ENCODE results near the gene CDH15. TPM values are rescaled to one million over a fixed set of nuclear protein-coding genes. Genes with fewer than 3 reads are reported as not detected.

The CDH15 gene
- total RNA-seq, 1 experiment from 2014 or later, result not detected

DNA sequence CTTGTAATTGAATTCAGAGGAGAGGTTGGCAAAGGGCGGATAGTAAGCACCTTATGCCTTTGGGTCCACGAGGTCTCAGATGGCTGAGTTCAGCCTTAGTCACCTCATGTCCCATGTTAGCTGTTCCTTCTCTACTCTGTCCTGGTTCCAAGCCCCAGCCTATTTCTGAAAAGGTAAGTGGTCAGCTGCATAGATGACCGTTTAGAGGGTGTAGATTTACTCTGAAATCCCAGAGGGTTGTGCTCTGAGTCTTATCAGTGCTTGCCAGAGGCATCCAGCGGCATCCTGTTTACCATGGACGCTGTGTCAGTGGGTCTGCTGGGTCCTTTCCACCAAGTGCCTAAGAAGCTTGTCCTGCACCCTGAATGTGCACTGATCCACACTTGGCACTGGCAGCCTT, 47.8 kb downstream of the CDH15 start:
- no peak overlapping the region for H3K27ac Mint-ChIP-seq (ENCODE audit: unreplicated experiment)
- peak overlapping the region; percentile 22 for H3K4me3 Mint-ChIP-seq (ENCODE audit: low read depth, unreplicated experiment)
- H3K4me1 Mint-ChIP-seq (ENCODE audit: low read depth, unreplicated experiment), result peaks cover 17% of the 10 kb centered on the region
- no peak for DNase-seq
- H3K9me3 Mint-ChIP-seq (ENCODE audit: low read depth, unreplicated experiment), result no peaks in the 10 kb centered on the region
- no peak for TF ChIP-seq CTCF (IDR thresholded peaks at IDR 0.05; ENCODE audit: unreplicated experiment)
- H3K36me3 Mint-ChIP-seq (ENCODE audit: insufficient read depth, unreplicated experiment), result peaks cover 41% of the 10 kb centered on the region
- no TSS peak for BruUV-seq (replicated peaks)
- CTCF ChIA-PET, result no interaction called here
- H3K27me3 Mint-ChIP-seq (ENCODE audit: unreplicated experiment), result no peaks in the 10 kb centered on the region
- intact Hi-C loops (cut with micrococcal nuclease; ENCODE audit: unreplicated experiment), result loop anchor here (5.0 kb wide), 2 partner anchors 402 to 482 kb away; no protein-coding TSS in a partner anchor

GRCh38 chr16:89221604-89222003, 50.1 kb downstream of the CDH15 start:
- Mint-ChIP-seq H3K27ac (ENCODE audit: unreplicated experiment) (no peak overlapping the region), H3K4me3 (ENCODE audit: low read depth, unreplicated experiment) (no peak overlapping the region), H3K9me3 (ENCODE audit: low read depth, unreplicated experiment) (peaks cover 5% of the 10 kb centered on the region), H3K4me1 (ENCODE audit: low read depth, unreplicated experiment) (peaks cover 10% of the 10 kb centered on the region), H3K27me3 (ENCODE audit: unreplicated experiment) (no peaks in the 10 kb centered on the region), H3K36me3 (ENCODE audit: insufficient read depth, unreplicated experiment) (peaks cover 55% of the 10 kb centered on the region)
- no peak for DNase-seq
- TF ChIP-seq CTCF (IDR thresholded peaks at IDR 0.05; ENCODE audit: unreplicated experiment), result no peak
- no TSS peak for BruUV-seq (replicated peaks)
- intact Hi-C loops (cut with micrococcal nuclease; ENCODE audit: unreplicated experiment), result no loop called here
- CTCF ChIA-PET, result no interaction called here

- no peak overlapping the region for H3K4me3 Mint-ChIP-seq (ENCODE audit: low read depth, unreplicated experiment)
- peaks cover 8% of the 10 kb centered on the region for H3K9me3 Mint-ChIP-seq (ENCODE audit: low read depth, unreplicated experiment)
- peaks cover 50% of the 10 kb centered on the region for H3K36me3 Mint-ChIP-seq (ENCODE audit: insufficient read depth, unreplicated experiment)
- no peak overlapping the region for H3K27ac Mint-ChIP-seq (ENCODE audit: unreplicated experiment)
- no peaks in the 10 kb centered on the region for H3K27me3 Mint-ChIP-seq (ENCODE audit: unreplicated experiment)
- TF ChIP-seq CTCF (IDR thresholded peaks at IDR 0.05; ENCODE audit: unreplicated experiment), result no peak
- no peak for DNase-seq
- peaks cover 8% of the 10 kb centered on the region for H3K4me1 Mint-ChIP-seq (ENCODE audit: low read depth, unreplicated experiment)
- intact Hi-C loops (cut with micrococcal nuclease; ENCODE audit: unreplicated experiment), result no loop called here
- CTCF ChIA-PET, result no interaction called here
- no TSS peak for BruUV-seq (replicated peaks)
These were observed 51.4 kb downstream of the CDH15 start for GRCh38 chr16:89222931-89223330.

GRCh38 chr16:89224665-89225064, 53.1 kb downstream of the CDH15 start:
- no peaks in the 10 kb centered on the region for H3K4me1 Mint-ChIP-seq (ENCODE audit: low read depth, unreplicated experiment)
- H3K9me3 Mint-ChIP-seq (ENCODE audit: low read depth, unreplicated experiment), result peaks cover 8% of the 10 kb centered on the region
- no peaks in the 10 kb centered on the region for H3K27me3 Mint-ChIP-seq (ENCODE audit: unreplicated experiment)
- CTCF ChIA-PET, result interaction anchor here (0.6 kb wide), 1 partner anchor 65 kb away, joined by 3 read pairs; no protein-coding TSS in a partner anchor
- no peak overlapping the region for H3K27ac Mint-ChIP-seq (ENCODE audit: unreplicated experiment)
- H3K4me3 Mint-ChIP-seq (ENCODE audit: low read depth, unreplicated experiment), result no peak overlapping the region
- H3K36me3 Mint-ChIP-seq (ENCODE audit: insufficient read depth, unreplicated experiment), result peaks cover 51% of the 10 kb centered on the region
- intact Hi-C loops (cut with micrococcal nuclease; ENCODE audit: unreplicated experiment), result no loop called here
- DNase-seq, result no peak
- no peak for TF ChIP-seq CTCF (IDR thresholded peaks at IDR 0.05; ENCODE audit: unreplicated experiment)
- no TSS peak for BruUV-seq (replicated peaks)
